Thyroid gland (tissue), 4 donors: ENCODE measurements around the gene FASLG.

Source experiments
- CTCF ChIP-seq, 6 experiments: fragments of 200-600 bp in 3 of 6; fragments of 450-650 bp in 3 of 6; sonication (generic) in 3 of 6; IDR thresholded peaks; one replicate each; pipeline ENCODE4 v1.5.1; 2016 to 2019; ENCODE audit warnings: antibody characterized with exemption in 6 of 6, mild to moderate bottlenecking in 2 of 6, inconsistent platforms in 1 of 6, moderate library complexity in 1 of 6
- POLR2A ChIP-seq, 2 donors: fragments of 450-650 bp; IDR thresholded peaks; one replicate each; pipeline ENCODE4 v1.6.1; 2017; ENCODE audit warnings: antibody characterized with exemption in 2 of 2, mild to moderate bottlenecking in 2 of 2, moderate library complexity in 1 of 2

GRCh38 chr1:172711558-172711957 is 52.7 kb downstream of the FASLG start:
- no peak for TF ChIP-seq CTCF (IDR thresholded peaks at IDR 0.05)
- no peak for TF ChIP-seq POLR2A (IDR thresholded peaks at IDR 0.05)
